GM13977 (cell line): ENCODE data around the gene GLRX3.

Experiments used
- DNase-seq: peaks from one replicate; pipeline ENCODE4 v3.0.0; 2012; ENCODE audit warnings: low spot score
- in situ Hi-C: fragments of 300-500 bp; cut with MboI; formaldehyde crosslinking; loops from one replicate; pipeline ENCODE4 v1.12.0; 2022; ENCODE audit warnings: low sequenced_read_pairs, low pct_unique_long_range_greater_than_20kb, mixed read lengths, inconsistent platforms; ENCODE audit not compliant: unreplicated experiment
- TF ChIP-seq, protein P1 (sequence below): IDR thresholded peaks from 2 replicates; pipeline ENCODE4 v1.5.1; 2012; ENCODE audit warnings: mild to moderate bottlenecking, control low read depth; ENCODE audit not compliant: insufficient read depth; ENCODE audit errors: extremely low read depth, missing control alignments

The GLRX3 gene

DNA sequence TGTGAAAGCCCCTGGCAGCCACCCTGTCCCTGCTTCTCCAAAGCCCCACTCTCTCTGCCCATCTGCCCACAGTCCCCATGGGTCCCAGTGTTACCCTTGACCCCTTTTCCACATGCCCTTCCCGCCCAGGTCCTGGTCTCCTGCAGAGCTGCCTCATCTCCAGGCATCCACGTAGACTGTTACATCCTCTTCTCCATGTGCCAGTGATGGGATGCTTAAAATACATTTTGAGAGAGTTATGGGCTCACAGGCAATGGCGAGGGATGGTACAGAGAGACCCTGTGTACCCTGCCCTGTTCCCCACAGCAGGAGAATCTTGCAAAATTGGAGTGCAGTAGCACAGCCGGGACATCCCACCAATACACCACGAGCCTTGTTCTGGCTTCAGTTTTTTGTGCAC is 56.8 kb downstream of the GLRX3 start:
- peak; percentile 19 for DNase-seq
- in situ Hi-C loops = loop anchor here (25.0 kb wide), 2 partner anchors 1694 to 1819 kb away; no protein-coding TSS in a partner anchor
- TF ChIP-seq, protein P1, sequence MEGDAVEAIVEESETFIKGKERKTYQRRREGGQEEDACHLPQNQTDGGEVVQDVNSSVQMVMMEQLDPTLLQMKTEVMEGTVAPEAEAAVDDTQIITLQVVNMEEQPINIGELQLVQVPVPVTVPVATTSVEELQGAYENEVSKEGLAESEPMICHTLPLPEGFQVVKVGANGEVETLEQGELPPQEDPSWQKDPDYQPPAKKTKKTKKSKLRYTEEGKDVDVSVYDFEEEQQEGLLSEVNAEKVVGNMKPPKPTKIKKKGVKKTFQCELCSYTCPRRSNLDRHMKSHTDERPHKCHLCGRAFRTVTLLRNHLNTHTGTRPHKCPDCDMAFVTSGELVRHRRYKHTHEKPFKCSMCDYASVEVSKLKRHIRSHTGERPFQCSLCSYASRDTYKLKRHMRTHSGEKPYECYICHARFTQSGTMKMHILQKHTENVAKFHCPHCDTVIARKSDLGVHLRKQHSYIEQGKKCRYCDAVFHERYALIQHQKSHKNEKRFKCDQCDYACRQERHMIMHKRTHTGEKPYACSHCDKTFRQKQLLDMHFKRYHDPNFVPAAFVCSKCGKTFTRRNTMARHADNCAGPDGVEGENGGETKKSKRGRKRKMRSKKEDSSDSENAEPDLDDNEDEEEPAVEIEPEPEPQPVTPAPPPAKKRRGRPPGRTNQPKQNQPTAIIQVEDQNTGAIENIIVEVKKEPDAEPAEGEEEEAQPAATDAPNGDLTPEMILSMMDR = no peak

DNA sequence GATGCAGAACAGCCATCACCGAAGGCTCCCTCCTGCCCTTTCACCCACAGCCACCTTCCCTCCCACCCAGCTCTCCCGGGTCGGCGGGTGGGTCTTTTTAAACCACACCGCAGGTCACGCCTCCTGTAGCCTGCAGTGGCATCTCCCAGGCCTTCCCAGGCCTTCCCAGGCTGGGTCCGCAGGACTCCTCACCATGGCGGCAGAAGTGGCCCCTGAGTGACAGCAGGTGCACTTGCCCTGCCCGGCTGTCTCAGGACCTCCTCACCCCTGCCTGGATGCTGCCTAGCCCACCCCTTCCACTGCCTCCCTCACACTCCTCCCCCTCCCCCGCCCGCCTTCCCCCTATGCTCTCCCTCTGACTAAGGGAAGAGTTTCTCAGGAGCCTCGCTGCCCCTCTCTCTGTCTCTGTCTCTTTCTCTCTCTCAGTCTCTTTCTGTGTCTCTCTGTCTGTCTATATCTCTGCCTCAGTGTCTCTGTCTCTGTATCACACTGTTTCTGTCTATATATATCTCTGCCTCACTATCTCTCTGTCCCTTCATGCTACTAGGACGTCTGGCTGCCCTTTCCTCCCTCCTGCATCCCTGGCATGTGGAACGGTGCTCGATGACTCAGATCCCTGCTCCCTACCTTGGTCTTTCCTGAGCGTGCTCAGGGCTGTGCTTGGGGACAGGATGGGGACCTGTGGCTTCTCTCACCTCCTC is 57.5 kb downstream of the GLRX3 start:
- in situ Hi-C loops = loop anchor here (25.0 kb wide), 2 partner anchors 1694 to 1819 kb away; no protein-coding TSS in a partner anchor
- DNase-seq = peak; percentile 21
- TF ChIP-seq, protein P1 = no peak

DNA sequence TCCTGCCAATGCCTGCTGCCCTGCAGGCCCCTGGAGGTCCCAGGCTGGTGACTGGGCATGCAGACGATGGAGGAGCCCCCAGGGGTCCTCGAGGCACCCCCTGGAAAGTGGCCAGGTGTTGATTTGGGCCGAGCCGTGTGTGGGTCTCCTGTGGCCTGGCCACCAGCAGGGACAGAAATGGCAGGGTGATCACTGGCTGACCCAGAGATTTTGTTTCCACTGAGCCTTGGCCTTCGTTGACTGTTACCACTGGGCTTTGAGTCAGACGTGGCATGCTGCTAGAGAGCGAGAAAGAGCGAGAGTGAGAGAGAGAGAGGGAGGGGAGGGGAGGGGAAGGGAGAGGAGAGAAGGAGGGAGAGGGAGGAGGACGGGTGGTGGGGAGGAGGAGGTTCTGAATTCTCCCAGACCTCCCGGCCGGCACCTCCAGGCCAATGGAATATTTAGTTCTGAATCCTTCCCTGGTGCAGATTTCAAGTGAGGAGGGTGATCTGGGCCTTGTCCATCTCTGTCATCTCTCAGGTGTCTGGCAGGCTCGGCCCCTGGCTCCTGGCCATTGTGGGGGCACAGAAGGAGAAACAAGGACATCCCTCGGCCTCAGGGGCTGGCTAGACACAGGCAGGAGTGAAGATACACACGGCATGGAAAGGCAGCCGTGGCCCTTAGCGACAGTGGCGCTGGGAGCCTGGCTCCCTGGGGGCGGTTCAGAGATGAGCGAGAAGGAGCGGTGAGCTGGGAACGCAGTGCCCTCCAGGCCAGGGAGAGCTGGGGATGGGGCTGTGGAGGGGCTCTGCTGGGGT is 58.2 kb downstream of the GLRX3 start:
- DNase-seq = no peak
- in situ Hi-C loops = loop anchor here (25.0 kb wide), 2 partner anchors 1693 to 1818 kb away; no protein-coding TSS in a partner anchor

DNA sequence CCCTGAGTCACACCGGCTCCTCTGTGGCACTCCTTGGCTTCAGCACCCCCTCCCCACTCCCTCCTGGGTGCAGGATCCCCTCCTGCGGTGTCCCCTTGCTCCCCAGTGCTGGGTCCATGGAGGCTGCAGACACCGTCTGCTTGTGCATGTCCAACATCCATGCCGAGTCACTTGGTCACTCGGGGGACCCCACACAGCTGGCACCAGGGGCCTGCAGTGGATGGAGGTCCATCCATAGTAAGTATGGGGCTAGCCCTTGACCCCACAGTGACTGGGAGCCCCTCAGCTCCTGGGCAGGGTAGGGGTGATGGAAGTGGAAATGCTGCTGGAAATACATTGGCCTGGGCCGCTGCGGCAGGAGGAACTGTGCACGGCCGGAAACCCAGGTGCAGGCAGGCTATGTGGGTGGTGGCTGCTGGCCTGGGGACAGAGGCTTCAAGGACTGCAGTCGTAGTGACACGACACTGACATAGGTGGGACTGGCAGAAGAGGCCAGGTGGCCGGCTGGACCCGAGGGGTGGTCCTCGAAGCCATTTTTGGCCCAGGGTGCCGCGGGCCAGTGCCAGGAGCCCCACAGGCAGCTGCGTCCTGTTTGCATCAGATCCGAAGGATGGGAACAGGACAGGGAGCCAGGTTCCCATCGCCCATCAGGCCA is 58.9 kb downstream of the GLRX3 start:
- DNase-seq = no peak
- TF ChIP-seq, protein P1 = no peak
- in situ Hi-C loops = loop anchor here (25.0 kb wide), 2 partner anchors 1692 to 1817 kb away; no protein-coding TSS in a partner anchor

More for the DNA sequence above, 58.2 kb downstream of the GLRX3 start:
- TF ChIP-seq, protein P1 = no peak

DNA sequence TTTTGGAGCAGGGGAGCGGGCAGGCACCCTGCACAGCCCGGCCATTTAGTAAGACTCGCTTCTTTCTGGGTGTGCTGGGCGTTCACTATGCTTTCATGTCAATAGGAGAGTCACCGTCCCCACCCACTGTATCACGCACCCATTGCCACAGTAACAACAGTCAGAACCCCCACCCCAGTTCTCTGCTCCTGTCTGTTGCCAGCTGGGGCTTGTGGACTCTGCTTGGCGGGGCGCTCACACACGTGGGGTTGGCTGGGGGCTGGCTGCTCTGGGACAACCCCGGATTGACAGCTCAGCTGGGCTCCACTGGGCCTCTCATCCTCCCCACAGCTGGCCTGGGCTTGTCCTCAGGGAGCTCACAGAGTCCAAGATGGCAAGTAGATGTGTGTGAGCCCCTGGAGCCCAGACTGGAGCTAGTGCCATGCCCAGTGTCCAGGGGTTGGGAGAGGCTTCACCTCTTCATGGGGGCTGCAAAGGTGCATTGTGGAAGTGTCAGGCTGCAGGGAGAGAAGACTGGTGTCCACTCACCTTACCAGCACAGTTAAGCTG is 59.6 kb downstream of the GLRX3 start:
- no peak for DNase-seq
- TF ChIP-seq, protein P1 = no peak
- in situ Hi-C loops = loop anchor here (25.0 kb wide), 2 partner anchors 1691 to 1816 kb away; no protein-coding TSS in a partner anchor
